Renal pelvis (tissue), 4 donors: ENCODE measurements around the gene FAM110D. TPM values are rescaled to one million over a fixed set of nuclear protein-coding genes. Genes with fewer than 3 reads are reported as not detected.

Experiments used
- DNase-seq: peaks from one replicate; pipeline ENCODE4 v3.0.0-alpha.2; 2013
- polyA plus RNA-seq, 3 donors: library from polyadenylated mRNA; unstranded; fragments of 120-200 nt; gene quantifications; one replicate each; pipeline ENCODE4 v1.2.1, GENCODE V29; 2013; ENCODE audit not compliant: insufficient read length in 3 of 3

The FAM110D gene
- polyA plus RNA-seq, 3 donors, result 1.2 to 1.7 (median 1.4) TPM

GRCh38 chr1:26182383-26182696 is 23.5 kb downstream of the FAM110D start:
- no peak for DNase-seq

GRCh38 chr1:26184086-26184485 is 25.2 kb downstream of the FAM110D start:
- no peak for DNase-seq

GRCh38 chr1:26184883-26185282 is 26.0 kb downstream of the FAM110D start:
- no peak for DNase-seq

- DNase-seq, result no peak
These were observed 29.0 kb downstream of the FAM110D start for GRCh38 chr1:26187882-26188281.

GRCh38 chr1:26188477-26188876 is 29.6 kb downstream of the FAM110D start:
- DNase-seq, result no peak

GRCh38 chr1:26189331-26189730 is 30.5 kb downstream of the FAM110D start:
- no peak for DNase-seq

- no peak for DNase-seq
These were observed 30.9 kb downstream of the FAM110D start for GRCh38 chr1:26189751-26190275.

GRCh38 chr1:26190373-26190987 is 31.6 kb downstream of the FAM110D start, which contains the start of gene CATSPER4:
TSS of gene CATSPER4 (plus strand) at chr1:26190602. CDS start at chr1:26190628, 26 bp downstream.
- peak; percentile 62 for DNase-seq

- no peak for DNase-seq
These were observed 32.9 kb downstream of the FAM110D start for GRCh38 chr1:26191739-26192138.

- DNase-seq, result no peak
These were observed 36.9 kb downstream of the FAM110D start for GRCh38 chr1:26195805-26196204.

- no peak for DNase-seq
These were observed 38.4 kb downstream of the FAM110D start for GRCh38 chr1:26197301-26197700.

GRCh38 chr1:26197813-26198212 is 38.9 kb downstream of the FAM110D start:
- DNase-seq, result no peak

- no peak for DNase-seq
These were observed 41.5 kb downstream of the FAM110D start for GRCh38 chr1:26200413-26200812.

GRCh38 chr1:26203642-26204318 is 44.9 kb downstream of the FAM110D start:
- no peak for DNase-seq

- DNase-seq, result no peak
These were observed 51.4 kb downstream of the FAM110D start for GRCh38 chr1:26210147-26210870.

- DNase-seq, result no peak
These were observed 53.8 kb downstream of the FAM110D start for GRCh38 chr1:26212726-26213125.

- no peak for DNase-seq
These were observed 54.5 kb downstream of the FAM110D start for GRCh38 chr1:26213335-26213905.

Other genes with a start within 250 kb of the FAM110D start
- gene PAFAH2, start 161.0 kb upstream of the FAM110D start, polyA plus RNA-seq, result 10 to 100 TPM; 16.5 to 24.0 (median 19.1) TPM
- gene EXTL1, start 137.3 kb upstream of the FAM110D start, polyA plus RNA-seq, result 1 to 10 TPM; 1.6 to 2.1 (median 1.7) TPM
- gene SLC30A2, start 113.0 kb upstream of the FAM110D start, polyA plus RNA-seq, result 1 to 10 TPM; 5.4 to 9.1 (median 5.5) TPM
- gene TRIM63, start 91.4 kb upstream of the FAM110D start, polyA plus RNA-seq, result under 1 TPM; 0.73 to 1.00 (median 0.99) TPM
- gene PDIK1L, start 47.3 kb upstream of the FAM110D start, polyA plus RNA-seq, result 10 to 100 TPM; 16.2 to 17.2 (median 17.1) TPM
- under 1 TPM in 1 of 3 donors, not detected in 2; 0.19 TPM for gene C1orf232, start 9.9 kb downstream of the FAM110D start, polyA plus RNA-seq
- 10 to 100 TPM; 20.8 to 25.7 (median 21.0) TPM for gene ZNF593, start 10.8 kb downstream of the FAM110D start, polyA plus RNA-seq
- 1 to 10 TPM; 1.2 to 1.8 (median 1.5) TPM for gene ZNF593OS, start 12.8 kb downstream of the FAM110D start, polyA plus RNA-seq
- gene CNKSR1, start 18.4 kb downstream of the FAM110D start, polyA plus RNA-seq, result 10 to 100 TPM; 11.9 to 25.6 (median 25.4) TPM
- under 1 TPM in 2 of 3 donors, not detected in 1; 0.14 TPM for gene CATSPER4, start 31.5 kb downstream of the FAM110D start, polyA plus RNA-seq
- gene CEP85, start 75.1 kb downstream of the FAM110D start, polyA plus RNA-seq, result 10 to 100 TPM; 16.2 to 22.5 (median 20.9) TPM
- gene SH3BGRL3, start 121.0 kb downstream of the FAM110D start, polyA plus RNA-seq, result 100 to 1,000 TPM in 1 of 3 donors, 10 to 100 TPM in 2; 85.2 to 120 (median 92.9) TPM
- gene UBXN11, start 147.6 kb downstream of the FAM110D start, polyA plus RNA-seq, result 10 to 100 TPM; 44.3 to 52.2 (median 51.7) TPM
- 1 to 10 TPM; 3.3 to 6.7 (median 4.7) TPM for gene CD52, start 158.9 kb downstream of the FAM110D start, polyA plus RNA-seq
- 1 to 10 TPM in 1 of 3 donors, under 1 TPM in 2; 0.61 to 1.6 (median 0.83) TPM for gene CRYBG2, start 195.1 kb downstream of the FAM110D start, polyA plus RNA-seq
- gene ZNF683, start 213.7 kb downstream of the FAM110D start, polyA plus RNA-seq, result under 1 TPM in 1 of 3 donors, not detected in 2; 0.14 TPM